H1 (cell line): Measurements from ENCODE around the gene PRMT3.

Source experiments
- ASH2L ChIP-seq: fragments of 200-600, 300-600 bp; sonication (generic); IDR thresholded peaks from one replicate; pipeline ENCODE4 v1.7.1; 2017; ENCODE audit warnings: low read length
- CHD2 ChIP-seq: IDR thresholded peaks from 2 replicates; pipeline ENCODE4 v1.6.1; 2012; ENCODE audit warnings: low read length, improper control_type of control experiment
- CTCF ChIP-seq, 3 experiments: IDR thresholded peaks; 1 replicate in 2 of 3; 2 replicates in 1 of 3; pipeline versions ENCODE4 v1.5.1 to v1.6.1; 2011; ENCODE audit warnings: low read length in 3 of 3, mild to moderate bottlenecking in 3 of 3, inconsistent platforms in 2 of 3, low read depth in 1 of 3, moderate library complexity in 1 of 3; ENCODE audit not compliant: insufficient read depth in 1 of 3; ENCODE audit errors: control extremely low read depth in 1 of 3
- PHF8 ChIP-seq: fragments of 200-600 bp; sonication (generic); conservative IDR thresholded peaks from 2 replicates; pipeline ENCODE4 v1.7.1; 2012; ENCODE audit warnings: low read depth, mild to moderate bottlenecking, inconsistent platforms, low read length, moderate library complexity
- RFX5 ChIP-seq: IDR thresholded peaks from 2 replicates; pipeline ENCODE4 v1.6.1; 2011; ENCODE audit warnings: low read depth, low read length, improper control_type of control experiment, borderline replicate concordance
- SRF ChIP-seq: IDR thresholded peaks from 2 replicates; pipeline ENCODE4 v1.6.1; 2011; ENCODE audit warnings: mild to moderate bottlenecking, low read depth, low read length, moderate library complexity

GRCh38 chr11:20374741-20375300 is 12.7 kb upstream of the PRMT3 start:
- TF ChIP-seq RFX5 (no peak), CTCF (IDR thresholded peaks at IDR 0.05; ENCODE audit: control extremely low read depth in 1 of 3, insufficient read depth in 1 of 3, low read depth in 1 of 3, low read length in 3 of 3) (no peak), CHD2 (no peak), SRF (no peak), PHF8 (no peak), ASH2L (no peak)
